Astrocyte (in vitro differentiated cells and primary cell): ENCODE results near the gene STRBP.

Source experiments
- CTCF ChIP-seq: IDR thresholded peaks from 2 replicates; pipeline ENCODE4 v1.5.1; 2011; ENCODE audit warnings: low read depth, mild to moderate bottlenecking, inconsistent platforms, low read length, moderate library complexity; ENCODE audit not compliant: insufficient read depth
- EZH2 ChIP-seq: IDR thresholded peaks from 2 replicates; pipeline ENCODE4 v1.6.1; 2012; ENCODE audit warnings: mild to moderate bottlenecking, low read length, inconsistent platforms; ENCODE audit not compliant: insufficient read depth

- TF ChIP-seq EZH2 (no peak), CTCF (no peak)
Observed at GRCh38 chr9:123176949-123177348, 91.4 kb downstream of the STRBP start.
